Ascending aorta (tissue), 2 donors: Measurements from ENCODE around the gene TTLL9. TPM values are rescaled to one million over a fixed set of nuclear protein-coding genes. Genes with fewer than 3 reads are reported as not detected.

Source experiments
- DNase-seq, 2 donors: peaks; one replicate each; pipeline ENCODE4 v3.0.0-alpha.2; 2019; ENCODE audit warnings: low spot score in 2 of 2
- H3K27ac ChIP-seq, 2 donors: fragments of 200-600 bp; sonication (generic); one replicate each; pipeline ENCODE4 v1.5.1; 2016 to 2017; ENCODE audit warnings: mild to moderate bottlenecking in 1 of 2
- H3K27me3 ChIP-seq: fragments of 200-600 bp; sonication (generic); one replicate; pipeline ENCODE4 v1.5.1; 2017
- H3K36me3 ChIP-seq, 2 donors: fragments of 200-600 bp; sonication (generic); one replicate each; pipeline ENCODE4 v1.5.1; 2016
- H3K4me1 ChIP-seq, 2 donors: fragments of 200-600 bp; sonication (generic); one replicate each; pipeline ENCODE4 v1.5.1; 2016 to 2017; ENCODE audit warnings: mild to moderate bottlenecking in 1 of 2
- H3K4me3 ChIP-seq, 2 donors: fragments of 200-600 bp; sonication (generic); one replicate each; pipeline ENCODE4 v1.5.1; 2016 to 2017; ENCODE audit warnings: mild to moderate bottlenecking in 1 of 2
- H3K9me3 ChIP-seq, 2 donors: fragments of 200-600 bp; sonication (generic); one replicate each; pipeline ENCODE4 v1.5.1; 2016
- CTCF ChIP-seq, 3 experiments: fragments of 200-600 bp in 2 of 3; fragments of 450-650 bp in 1 of 3; sonication (generic) in 2 of 3; IDR thresholded peaks; one replicate each; pipeline ENCODE4 v1.5.1; 2016 to 2019; ENCODE audit warnings: antibody characterized with exemption in 3 of 3, mild to moderate bottlenecking in 1 of 3, moderate library complexity in 1 of 3
- intact Hi-C: fragments of 100-400 bp; cut with DNase I; formaldehyde crosslinking; loops from one replicate; pipeline ENCODE4 v1.15.1; 2023
- total RNA-seq: library from RNA; depleted of rRNA; stranded (reverse); fragments of >200 nt; gene quantifications from one replicate; pipeline ENCODE4 v1.1.0, GENCODE V29; 2016

The TTLL9 gene
- total RNA-seq, 1 donor from 2014 or later, result not detected

GRCh38 chr20:31989030-31989645, 118.7 kb downstream of the TTLL9 start:
- Histone ChIP-seq H3K4me3 (no peak overlapping the region), H3K27ac (no peak overlapping the region), H3K9me3 (no peaks in the 10 kb centered on the region), H3K27me3 (no peaks in the 10 kb centered on the region), H3K4me1 (no peaks in the 10 kb centered on the region), H3K36me3 (no peaks in the 10 kb centered on the region)
- DNase-seq, result no peak
- TF ChIP-seq CTCF (IDR thresholded peaks at IDR 0.05), result no peak
- intact Hi-C loops, result no loop called here

- Histone ChIP-seq H3K4me1 (no peaks in the 10 kb centered on the region), H3K4me3 (no peak overlapping the region), H3K27me3 (no peaks in the 10 kb centered on the region), H3K27ac (no peak overlapping the region), H3K36me3 (no peaks in the 10 kb centered on the region), H3K9me3 (no peaks in the 10 kb centered on the region)
- DNase-seq, result no peak
- intact Hi-C loops, result no loop called here
- no peak for TF ChIP-seq CTCF (IDR thresholded peaks at IDR 0.05)
Measured at GRCh38 chr20:31990641-31991338, 120.4 kb downstream of the TTLL9 start.

- no peak for TF ChIP-seq CTCF (IDR thresholded peaks at IDR 0.05)
- H3K4me3 ChIP-seq, result no peak overlapping the region
- DNase-seq, result no peak
- H3K36me3 ChIP-seq, result no peaks in the 10 kb centered on the region
- no peaks in the 10 kb centered on the region for H3K4me1 ChIP-seq
- no peaks in the 10 kb centered on the region for H3K9me3 ChIP-seq
- H3K27me3 ChIP-seq, result no peaks in the 10 kb centered on the region
- intact Hi-C loops, result no loop called here
- H3K27ac ChIP-seq, result no peak overlapping the region
Measured at GRCh38 chr20:31991339-31991705, 120.9 kb downstream of the TTLL9 start.

GRCh38 chr20:31992086-31992485, 121.7 kb downstream of the TTLL9 start:
- H3K27me3 ChIP-seq, result no peaks in the 10 kb centered on the region
- intact Hi-C loops, result no loop called here
- no peaks in the 10 kb centered on the region for H3K9me3 ChIP-seq
- no peak for TF ChIP-seq CTCF (IDR thresholded peaks at IDR 0.05)
- no peaks in the 10 kb centered on the region for H3K4me1 ChIP-seq
- no peaks in the 10 kb centered on the region for H3K36me3 ChIP-seq
- no peak overlapping the region for H3K27ac ChIP-seq
- no peak overlapping the region for H3K4me3 ChIP-seq
- no peak for DNase-seq

Other genes starting within 250 kb of the TTLL9 start
- 61.4 TPM for gene COX4I2, start 232.7 kb upstream of the TTLL9 start, total RNA-seq
- gene BCL2L1, start 147.8 kb upstream of the TTLL9 start, total RNA-seq, result 200 TPM
- gene TPX2, start 131.3 kb upstream of the TTLL9 start, total RNA-seq, result not detected
- gene MYLK2, start 51.3 kb upstream of the TTLL9 start, total RNA-seq, result not detected
- gene FOXS1, start 25.0 kb upstream of the TTLL9 start, total RNA-seq, result 21.8 TPM
- gene DUSP15, start 107 bp upstream of the TTLL9 start, total RNA-seq, result 13.0 TPM
- 1.7 TPM for gene PDRG1, start 81.4 kb downstream of the TTLL9 start, total RNA-seq
- gene XKR7, start 97.5 kb downstream of the TTLL9 start, total RNA-seq, result not detected
- 38.6 TPM for gene CCM2L, start 139.8 kb downstream of the TTLL9 start, total RNA-seq
- gene HCK, start 181.6 kb downstream of the TTLL9 start, total RNA-seq, result 16.8 TPM
- gene TM9SF4, start 239.1 kb downstream of the TTLL9 start, total RNA-seq, result 29.2 TPM